LHCN-M2 (cell line): Measurements from ENCODE around the gene INO80C. TPM values are rescaled to one million over a fixed set of nuclear protein-coding genes. Genes with fewer than 3 reads are reported as not detected.

Source experiments
- DNase-seq: peaks from one replicate; pipeline ENCODE4 v3.0.0-alpha.2; 2012; ENCODE audit warnings: low read depth
- total RNA-seq: library from RNA; depleted of rRNA; stranded (reverse); fragments of >200 nt; gene quantifications from 2 replicates; pipeline ENCODE4 v1.2.3, GENCODE V29; 2014; rRNA removed

Gene INO80C
- total RNA-seq, 1 experiment from 2014 or later, result 5.1 TPM

DNA sequence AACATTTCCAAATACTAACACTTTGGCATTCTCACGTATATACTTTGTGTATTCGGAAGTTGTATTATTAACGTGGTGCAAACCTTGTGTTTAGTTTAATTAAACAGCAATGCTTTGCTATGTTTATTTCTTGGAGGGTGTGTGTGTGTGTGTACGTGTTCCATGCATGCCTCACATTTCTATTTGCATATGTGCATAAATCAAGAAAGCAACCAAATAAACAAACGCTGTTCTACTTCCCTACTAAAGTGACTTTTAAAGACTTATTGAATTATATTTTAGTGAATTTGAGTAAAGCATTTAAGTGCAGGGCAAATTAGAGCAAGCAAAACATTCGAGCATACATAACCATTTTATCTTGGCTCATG lies 66.4 kb downstream of the INO80C start:
- no peak for DNase-seq

DNA sequence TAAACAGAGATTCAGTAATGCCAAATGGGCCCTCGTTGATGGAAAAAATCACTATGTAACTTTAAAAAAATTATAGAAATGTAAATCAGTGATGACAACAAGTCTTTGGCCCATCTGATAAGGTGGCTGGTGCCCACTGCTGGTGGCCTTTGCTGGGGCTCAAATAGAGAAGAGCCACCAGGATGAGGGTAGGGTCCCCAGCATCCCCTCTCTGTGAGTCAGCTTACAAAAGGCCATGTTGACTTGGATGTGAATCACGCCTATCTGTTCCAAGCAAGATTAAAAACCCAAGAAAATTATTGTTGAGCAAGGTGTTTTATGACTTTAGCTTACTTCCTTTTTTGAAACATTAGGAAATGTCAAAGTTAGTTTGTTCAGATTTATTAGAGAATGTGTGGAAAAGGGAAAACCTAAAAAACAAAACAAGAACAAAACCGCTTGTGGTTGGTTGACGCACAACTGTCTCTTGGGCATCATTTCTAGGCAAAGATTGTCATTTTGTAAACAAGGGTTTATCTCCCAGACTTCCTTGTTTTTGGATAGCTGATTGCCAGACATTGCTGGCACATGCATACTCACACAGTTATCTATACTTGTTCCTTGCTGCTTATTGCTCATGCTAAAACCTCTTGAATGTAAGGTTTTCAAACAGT lies 66.9 kb downstream of the INO80C start:
- no peak for DNase-seq

DNA sequence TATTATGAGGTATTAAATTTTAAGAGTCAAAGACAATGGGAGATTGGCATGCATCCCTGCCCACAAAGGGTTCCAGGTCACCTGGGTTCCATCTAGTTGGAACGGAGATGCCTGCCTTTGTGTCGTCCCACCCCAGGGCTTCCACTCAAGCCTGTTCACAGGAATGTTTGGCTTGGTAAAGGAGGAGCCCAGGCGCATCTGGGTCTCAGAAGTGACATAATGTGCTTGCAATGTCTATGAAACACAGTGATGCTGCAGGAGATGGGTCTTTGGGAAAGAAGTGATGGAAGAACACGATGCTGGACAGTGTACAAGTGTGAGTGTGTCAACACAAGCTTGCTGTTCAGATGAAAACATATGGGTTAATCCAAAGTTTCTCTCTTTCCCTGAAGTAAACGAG lies 71.0 kb downstream of the INO80C start:
- DNase-seq, result no peak

DNA sequence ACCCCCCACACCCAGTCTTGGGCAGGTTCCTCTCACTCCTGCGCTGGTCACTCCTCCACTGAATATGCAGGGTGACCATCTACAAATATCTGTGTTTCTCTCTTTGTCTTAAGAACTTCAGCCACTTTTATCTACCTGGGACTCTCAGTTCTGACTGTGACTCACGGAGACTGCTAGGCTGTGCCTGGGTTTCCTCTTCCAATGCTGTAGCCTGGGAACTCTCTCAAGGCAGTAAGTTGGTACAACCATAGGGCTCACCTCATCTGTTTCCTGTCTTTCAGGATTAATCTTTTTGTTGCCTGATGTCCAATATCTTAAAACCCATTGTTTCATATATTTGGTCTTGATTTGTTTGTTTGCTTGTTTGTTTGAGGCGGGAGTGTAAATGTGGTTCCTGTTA lies 73.4 kb downstream of the INO80C start:
- DNase-seq, result no peak

DNA sequence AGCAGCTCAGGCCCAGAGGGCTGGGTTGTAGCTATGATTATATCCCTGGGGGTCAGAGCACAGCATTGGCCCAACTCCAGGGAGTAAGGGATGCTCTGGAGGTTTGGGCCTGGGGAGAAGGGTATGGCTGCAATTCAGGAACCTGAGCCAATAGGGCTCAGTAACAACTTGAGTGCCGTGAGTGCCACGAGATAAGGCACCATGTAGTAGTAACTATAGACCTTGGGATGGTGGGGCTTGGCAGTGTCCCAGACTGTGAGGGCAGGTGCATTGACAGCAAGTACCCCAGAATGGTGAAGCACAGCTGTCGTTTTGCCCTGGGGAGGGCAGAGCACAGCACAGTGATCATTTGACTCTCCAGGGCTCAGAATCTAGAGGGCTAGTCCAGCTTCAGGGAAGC lies 75.5 kb downstream of the INO80C start:
- no peak for DNase-seq

DNA sequence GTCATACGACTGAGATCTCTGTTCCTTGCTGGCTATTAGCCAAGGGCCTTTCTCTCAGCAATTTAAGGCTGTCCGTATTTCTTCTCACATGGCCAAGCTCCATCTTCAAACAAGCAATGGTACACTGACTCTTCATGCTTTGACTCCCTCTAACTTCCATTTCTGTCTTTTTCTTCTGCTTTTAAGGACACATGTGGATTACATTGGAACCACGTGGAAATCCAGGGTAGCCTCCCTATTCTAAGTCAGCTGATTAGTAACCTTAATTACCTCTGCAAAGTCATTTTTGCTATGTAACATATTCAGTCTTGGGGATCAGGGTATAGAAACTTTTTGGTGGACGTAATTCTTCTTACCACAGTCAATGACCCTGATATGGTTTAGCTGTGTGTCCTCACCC lies 79.2 kb downstream of the INO80C start:
- no peak for DNase-seq

Other genes starting within 250 kb of the INO80C start
- 11.5 and 19.1 TPM in 2 replicates for gene ZSCAN30, start 207.7 kb downstream of the INO80C start, total RNA-seq
- gene ZNF24, start 153.5 kb downstream of the INO80C start, total RNA-seq, result 28.0 and 33.3 TPM in 2 replicates
- gene ZNF396, start 120.6 kb downstream of the INO80C start, total RNA-seq, result 0.19 and 0.69 TPM in 2 replicates
- gene GALNT1, start 83.8 kb upstream of the INO80C start, total RNA-seq, result 94.0 and 94.3 TPM in 2 replicates